Neural progenitor cell (in vitro differentiated cells): ENCODE data around the gene CTNNA3. TPM values are rescaled to one million over a fixed set of nuclear protein-coding genes. Genes with fewer than 3 reads are reported as not detected.

ENCODE experiments used
- DNase-seq: peaks from one replicate; pipeline ENCODE4 v3.0.0-alpha.2; 2016; ENCODE audit warnings: low spot score
- H2AFZ ChIP-seq: fragments of 200-600 bp; sonication (generic); replicated peaks from 2 replicates; pipeline ENCODE4 v1.6.1; 2016; ENCODE audit warnings: antibody characterized with exemption
- H3F3A ChIP-seq: fragments of 200-600 bp; sonication (generic); 2 replicates; pipeline ENCODE4 v1.6.1; 2016; ENCODE audit warnings: antibody characterized with exemption, low read depth
- H3K27ac ChIP-seq: fragments of 200-600 bp; sonication (generic); 2 replicates; pipeline ENCODE4 v1.5.1; 2016; ENCODE audit warnings: mild to moderate bottlenecking
- H3K27me3 ChIP-seq: fragments of 200-600 bp; sonication (generic); 2 replicates; pipeline ENCODE4 v1.6.1; 2016; ENCODE audit warnings: mild to moderate bottlenecking, moderate library complexity
- H3K36me3 ChIP-seq: fragments of 200-600 bp; sonication (generic); 2 replicates; pipeline ENCODE4 v1.5.1; 2016
- H3K4me1 ChIP-seq: fragments of 200-600 bp; sonication (generic); 2 replicates; pipeline ENCODE4 v1.6.1; 2016; ENCODE audit warnings: mixed run types
- H3K4me2 ChIP-seq: fragments of 200-600 bp; sonication (generic); 2 replicates; pipeline ENCODE4 v1.6.1; 2016
- H3K4me3 ChIP-seq: fragments of 200-600 bp; sonication (generic); 2 replicates; pipeline ENCODE4 v1.5.1; 2016
- H3K79me2 ChIP-seq: fragments of 200-600 bp; sonication (generic); 2 replicates; pipeline ENCODE4 v1.6.1; 2016; ENCODE audit warnings: low read depth
- H3K9ac ChIP-seq: fragments of 200-600 bp; sonication (generic); 2 replicates; pipeline ENCODE4 v1.6.1; 2016
- H3K9me3 ChIP-seq: fragments of 200-600 bp; sonication (generic); 2 replicates; pipeline ENCODE4 v1.5.1; 2016; ENCODE audit warnings: low read depth
- H4K20me1 ChIP-seq: fragments of 200-600 bp; sonication (generic); 2 replicates; pipeline ENCODE4 v1.6.1; 2016; ENCODE audit warnings: low read depth
- H3K27ac Mint-ChIP-seq: 3 replicates; pipeline ENCODE4 v1.8.0; 2021; ENCODE audit warnings: mixed read lengths
- H3K27me3 Mint-ChIP-seq: 2 replicates; pipeline ENCODE4 v1.8.0; 2022; ENCODE audit warnings: low read depth, mild to moderate bottlenecking, inconsistent platforms, moderate library complexity, mixed read lengths; ENCODE audit not compliant: insufficient read depth
- H3K36me3 Mint-ChIP-seq: 3 replicates; pipeline ENCODE4 v1.8.0; 2021; ENCODE audit warnings: mixed read lengths
- H3K4me1 Mint-ChIP-seq: 3 replicates; pipeline ENCODE4 v1.8.0; 2021; ENCODE audit warnings: mixed read lengths
- H3K4me3 Mint-ChIP-seq: 3 replicates; pipeline ENCODE4 v1.8.0; 2021; ENCODE audit warnings: mild to moderate bottlenecking, moderate library complexity, mixed read lengths
- H3K9me3 Mint-ChIP-seq: 3 replicates; pipeline ENCODE4 v1.8.0; 2020; ENCODE audit warnings: mixed read lengths
- CTCF ChIP-seq: fragments of 200-600 bp; sonication (generic); IDR thresholded peaks from 2 replicates; pipeline ENCODE4 v1.5.1; 2017; ENCODE audit warnings: antibody characterized with exemption, mild to moderate bottlenecking
- EZH2 ChIP-seq: fragments of 200-600 bp; sonication (generic); IDR thresholded peaks from 2 replicates; pipeline ENCODE4 v1.6.1; 2017; ENCODE audit warnings: antibody characterized with exemption, mild to moderate bottlenecking, moderate library complexity
- EZH2phosphoT487 ChIP-seq: fragments of 200-600 bp; sonication (generic); IDR thresholded peaks from 2 replicates; pipeline ENCODE4 v1.6.1; 2017; ENCODE audit warnings: antibody characterized with exemption
- total RNA-seq: library from RNA; depleted of rRNA; stranded (reverse); fragments of >200 nt; gene quantifications from 2 replicates; pipeline ENCODE4 v1.2.3, GENCODE V29; 2015; ENCODE audit warnings: low replicate concordance

Gene CTNNA3
- total RNA-seq, 1 donor from 2014 or later: 12.9 TPM

GRCh38 chr10:66958466-66958865 is 737.5 kb downstream of the CTNNA3 start:
- H2AFZ ChIP-seq: peak overlapping the region; percentile 15
- no peaks in the 10 kb centered on the region for H3F3A ChIP-seq
- H3K4me1 Mint-ChIP-seq: peaks cover 26% of the 10 kb centered on the region
- no peaks in the 10 kb centered on the region for H3K9me3 ChIP-seq
- H3K27me3 ChIP-seq: no peaks in the 10 kb centered on the region
- no peak overlapping the region for H3K4me3 Mint-ChIP-seq
- H3K27ac Mint-ChIP-seq: peak overlapping the region; percentile 97
- no peak overlapping the region for H3K27ac ChIP-seq
- no peaks in the 10 kb centered on the region for H4K20me1 ChIP-seq
- H3K4me3 ChIP-seq: no peak overlapping the region
- H3K36me3 Mint-ChIP-seq: no peaks in the 10 kb centered on the region
- no peaks in the 10 kb centered on the region for H3K27me3 Mint-ChIP-seq
- peaks cover 3% of the 10 kb centered on the region for H3K9me3 Mint-ChIP-seq
- H3K4me1 ChIP-seq: peaks cover 15% of the 10 kb centered on the region
- no peak for TF ChIP-seq EZH2phosphoT487
- TF ChIP-seq EZH2: no peak
- no peak for TF ChIP-seq CTCF
- H3K9ac ChIP-seq: no peak overlapping the region
- no peaks in the 10 kb centered on the region for H3K79me2 ChIP-seq
- no peak for DNase-seq
- H3K4me2 ChIP-seq: peak overlapping the region; percentile 58
- no peaks in the 10 kb centered on the region for H3K36me3 ChIP-seq

GRCh38 chr10:66951896-66952295 is 744.1 kb downstream of the CTNNA3 start:
- Histone ChIP-seq H3K9ac (no peak overlapping the region), H3K4me1 (peaks cover 13% of the 10 kb centered on the region), H3K36me3 (no peaks in the 10 kb centered on the region), H3K79me2 (no peaks in the 10 kb centered on the region), H3K4me2 (peak overlapping the region; percentile 40), H3K27ac (no peak overlapping the region), H3F3A (no peaks in the 10 kb centered on the region), H3K4me3 (no peak overlapping the region), H4K20me1 (no peaks in the 10 kb centered on the region), H2AFZ (no peak overlapping the region), H3K9me3 (no peaks in the 10 kb centered on the region), H3K27me3 (no peaks in the 10 kb centered on the region)
- Mint-ChIP-seq H3K9me3 (no peaks in the 10 kb centered on the region), H3K36me3 (no peaks in the 10 kb centered on the region), H3K4me1 (peaks cover 13% of the 10 kb centered on the region), H3K4me3 (no peak overlapping the region), H3K27me3 (no peaks in the 10 kb centered on the region), H3K27ac (peak overlapping the region; percentile 12)
- TF ChIP-seq EZH2phosphoT487 (no peak), EZH2 (no peak), CTCF (no peak)
- DNase-seq: no peak

GRCh38 chr10:66943590-66943989 is 752.4 kb downstream of the CTNNA3 start:
- H3F3A ChIP-seq: no peaks in the 10 kb centered on the region
- Mint-ChIP-seq H3K9me3 (no peaks in the 10 kb centered on the region), H3K4me3 (no peak overlapping the region), H3K27me3 (no peaks in the 10 kb centered on the region), H3K4me1 (peaks cover 11% of the 10 kb centered on the region), H3K36me3 (no peaks in the 10 kb centered on the region), H3K27ac (no peak overlapping the region)
- no peak overlapping the region for H3K4me3 ChIP-seq
- TF ChIP-seq EZH2 (no peak), EZH2phosphoT487 (no peak), CTCF (no peak)
- no peak overlapping the region for H3K4me2 ChIP-seq
- no peaks in the 10 kb centered on the region for H3K4me1 ChIP-seq
- no peak overlapping the region for H2AFZ ChIP-seq
- H3K27me3 ChIP-seq: no peaks in the 10 kb centered on the region
- no peaks in the 10 kb centered on the region for H3K9me3 ChIP-seq
- no peaks in the 10 kb centered on the region for H3K79me2 ChIP-seq
- no peaks in the 10 kb centered on the region for H3K36me3 ChIP-seq
- DNase-seq: no peak
- no peak overlapping the region for H3K9ac ChIP-seq
- no peak overlapping the region for H3K27ac ChIP-seq
- H4K20me1 ChIP-seq: no peaks in the 10 kb centered on the region
